ENCODE data around the gene RTKN. TPM values are rescaled to one million over a fixed set of nuclear protein-coding genes. Genes with fewer than 3 reads are reported as not detected.
A peak's percentile ranks its signal among the peaks of the same experiment; 100 is the strongest.
"Not testable (repeated sequence)": the region's sequence is repeated elsewhere in the genome, so short reads cannot be mapped to it uniquely, and the experiment has no call there.

Gene RTKN
- total RNA-seq, 2 experiments from 2014 or later: 1.6 to 1.8 TPM

DNA sequence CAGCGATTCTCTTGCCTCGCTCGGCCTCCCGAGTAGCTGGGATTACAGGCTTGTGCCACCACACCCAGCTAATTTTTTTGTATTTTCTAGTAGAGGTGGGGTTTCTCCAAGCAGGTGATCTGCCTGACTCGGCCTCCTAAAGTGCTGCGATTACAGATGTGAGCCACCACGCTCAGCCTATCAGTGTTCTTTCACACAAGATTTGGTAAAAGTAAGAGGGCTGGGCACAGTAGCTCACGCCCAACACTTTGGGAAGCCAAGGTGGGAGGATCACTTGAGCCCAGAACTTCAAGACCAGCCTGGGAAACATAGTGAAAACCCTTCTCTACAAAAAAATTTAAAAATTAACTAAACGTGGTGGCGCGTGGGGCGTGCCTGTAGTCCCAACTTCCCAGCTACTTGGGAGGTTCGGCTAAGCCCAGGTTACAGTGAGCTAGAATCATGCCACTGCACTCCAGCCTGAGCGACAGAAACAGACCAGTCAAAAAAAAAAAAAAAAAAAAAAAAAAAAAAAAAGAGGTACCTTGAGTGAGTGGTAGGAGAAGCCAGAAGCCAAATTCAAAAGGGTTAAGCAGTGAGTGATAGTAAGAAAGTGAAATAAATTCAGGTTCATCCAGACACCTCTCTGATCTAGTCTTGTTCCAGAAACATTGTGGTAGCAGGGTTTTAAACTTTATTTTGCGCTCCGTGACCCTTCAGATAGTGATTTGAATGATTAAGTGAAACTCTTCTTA, 29.8 kb upstream of the RTKN start:
- H3K36me3 Mint-ChIP-seq: peaks cover 26% of the 10 kb centered on the region
- H3K27ac Mint-ChIP-seq: peak overlapping the region; percentile 97
- DNase-seq: no peak
- peak overlapping the region; percentile 98 for H3K4me3 Mint-ChIP-seq
- H3K27me3 Mint-ChIP-seq: no peaks in the 10 kb centered on the region
- H3K4me1 Mint-ChIP-seq: peaks cover 9% of the 10 kb centered on the region
- no peaks in the 10 kb centered on the region for H3K9me3 Mint-ChIP-seq

DNA sequence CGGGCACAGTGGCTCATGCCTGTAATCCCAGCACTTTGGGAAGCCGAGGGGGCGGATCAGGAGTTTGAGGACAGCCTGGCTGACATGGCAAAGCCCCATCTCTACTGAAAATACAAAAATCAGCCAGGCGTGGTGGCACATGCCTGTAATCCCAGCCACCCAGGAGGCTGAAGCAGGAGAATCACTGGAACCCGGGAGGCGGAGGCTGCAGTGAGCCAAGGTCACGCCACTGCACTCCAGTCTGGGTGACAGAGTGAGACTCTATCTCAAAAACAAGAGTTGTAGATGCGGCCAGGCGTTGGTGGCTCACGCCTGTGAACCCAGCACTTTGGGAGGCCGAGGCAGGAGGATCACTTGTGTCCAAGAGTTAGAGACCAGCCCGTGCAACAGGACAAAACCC, 29.0 kb upstream of the RTKN start:
- not testable (repeated sequence) for H3K27me3 Mint-ChIP-seq, H3K4me1 Mint-ChIP-seq, H3K9me3 Mint-ChIP-seq, DNase-seq
- peaks cover 26% of the 10 kb centered on the region for H3K36me3 Mint-ChIP-seq
- peak overlapping the region; percentile 44 for H3K4me3 Mint-ChIP-seq
- H3K27ac Mint-ChIP-seq: peak overlapping the region; percentile 55

DNA sequence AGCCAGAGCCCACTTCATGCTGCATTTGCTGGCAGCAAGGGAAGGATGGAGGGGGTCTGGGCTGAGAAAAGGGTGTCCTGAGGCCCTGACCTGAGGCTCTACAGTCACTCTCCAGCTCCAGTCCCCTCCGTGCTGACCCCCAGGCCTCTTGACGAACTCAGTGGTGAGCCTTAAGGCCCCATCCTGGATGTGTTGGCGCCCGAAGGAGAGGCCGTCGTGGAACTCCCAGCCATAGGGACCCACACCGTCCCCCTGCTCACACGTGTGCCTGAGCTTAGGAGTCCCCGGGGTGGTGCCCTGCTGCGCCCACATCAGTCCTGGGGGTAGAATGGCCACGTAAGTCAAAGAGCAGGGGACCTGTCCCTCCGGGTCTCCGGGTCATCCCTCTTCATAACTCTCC, 22.7 kb upstream of the RTKN start:
- peaks cover 4% of the 10 kb centered on the region for H3K36me3 Mint-ChIP-seq

DNA sequence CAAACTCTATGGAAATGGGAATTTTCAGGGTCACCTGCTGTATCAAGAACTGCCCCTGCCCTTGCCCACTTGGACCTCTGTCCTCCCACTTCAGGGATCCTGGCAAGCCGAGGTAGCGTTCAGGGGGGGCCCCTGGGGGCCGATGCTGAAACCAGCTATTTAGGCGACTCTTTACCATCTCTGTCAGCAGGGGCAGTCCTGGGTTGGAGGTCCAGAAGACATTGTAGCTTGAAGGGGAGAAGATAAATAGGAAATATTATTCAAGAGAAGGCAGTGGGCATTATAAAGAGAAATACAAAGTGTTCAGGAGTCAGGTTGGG, 21.0 kb upstream of the RTKN start:
- H3K36me3 Mint-ChIP-seq: peaks cover 4% of the 10 kb centered on the region
- peaks cover 5% of the 10 kb centered on the region for H3K27me3 Mint-ChIP-seq
- H3K4me3 Mint-ChIP-seq: no peak overlapping the region
- no peak overlapping the region for H3K27ac Mint-ChIP-seq
- no peaks in the 10 kb centered on the region for H3K9me3 Mint-ChIP-seq
- DNase-seq: no peak
- H3K4me1 Mint-ChIP-seq: peaks cover 30% of the 10 kb centered on the region

More for the DNA sequence above, 22.7 kb upstream of the RTKN start:
- Mint-ChIP-seq H3K27me3 (no peaks in the 10 kb centered on the region), H3K4me3 (peak overlapping the region; percentile 98), H3K27ac (peak overlapping the region; percentile 84), H3K4me1 (peaks cover 19% of the 10 kb centered on the region), H3K9me3 (no peaks in the 10 kb centered on the region)
- DNase-seq: no peak

DNA sequence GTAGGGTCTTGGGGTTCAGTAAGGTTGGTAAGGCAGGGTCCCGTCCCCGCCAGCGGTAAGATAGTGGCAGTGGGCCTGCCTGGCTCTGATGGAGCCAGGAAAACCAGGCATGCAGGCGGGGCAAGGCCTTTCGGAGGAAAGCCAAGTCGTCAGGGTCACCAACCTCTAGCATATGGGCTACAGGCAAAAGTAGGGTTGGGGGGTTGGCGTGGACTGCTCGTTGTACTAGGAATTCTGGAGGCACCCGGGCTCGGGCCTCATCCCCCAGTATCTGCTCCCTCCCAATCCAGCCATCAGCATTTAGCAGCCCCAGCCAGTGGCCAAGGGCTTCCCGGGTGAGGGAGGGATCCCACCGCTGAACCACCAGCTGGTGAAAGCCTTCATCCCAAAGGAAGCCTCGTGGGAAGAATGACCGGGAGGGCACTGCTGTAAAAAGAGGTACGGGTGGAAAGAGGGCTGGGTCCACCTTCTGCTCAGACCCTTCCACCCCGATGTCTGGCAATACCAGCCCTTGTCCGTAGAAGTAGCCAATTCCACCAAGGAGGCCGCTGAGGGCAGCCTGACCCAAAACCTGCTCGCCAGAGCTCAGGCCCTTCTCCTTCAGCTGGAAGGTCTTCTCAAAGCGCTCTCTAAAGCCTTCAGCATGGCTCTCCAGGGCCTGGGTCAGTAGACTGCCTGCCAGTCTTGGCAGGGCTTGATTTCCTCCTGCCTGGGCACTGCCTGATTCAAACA, 20.5 kb upstream of the RTKN start:
- Mint-ChIP-seq H3K4me1 (peaks cover 30% of the 10 kb centered on the region), H3K4me3 (no peak overlapping the region), H3K27ac (no peak overlapping the region), H3K36me3 (peaks cover 6% of the 10 kb centered on the region), H3K9me3 (no peaks in the 10 kb centered on the region), H3K27me3 (peaks cover 5% of the 10 kb centered on the region)
- DNase-seq: no peak

DNA sequence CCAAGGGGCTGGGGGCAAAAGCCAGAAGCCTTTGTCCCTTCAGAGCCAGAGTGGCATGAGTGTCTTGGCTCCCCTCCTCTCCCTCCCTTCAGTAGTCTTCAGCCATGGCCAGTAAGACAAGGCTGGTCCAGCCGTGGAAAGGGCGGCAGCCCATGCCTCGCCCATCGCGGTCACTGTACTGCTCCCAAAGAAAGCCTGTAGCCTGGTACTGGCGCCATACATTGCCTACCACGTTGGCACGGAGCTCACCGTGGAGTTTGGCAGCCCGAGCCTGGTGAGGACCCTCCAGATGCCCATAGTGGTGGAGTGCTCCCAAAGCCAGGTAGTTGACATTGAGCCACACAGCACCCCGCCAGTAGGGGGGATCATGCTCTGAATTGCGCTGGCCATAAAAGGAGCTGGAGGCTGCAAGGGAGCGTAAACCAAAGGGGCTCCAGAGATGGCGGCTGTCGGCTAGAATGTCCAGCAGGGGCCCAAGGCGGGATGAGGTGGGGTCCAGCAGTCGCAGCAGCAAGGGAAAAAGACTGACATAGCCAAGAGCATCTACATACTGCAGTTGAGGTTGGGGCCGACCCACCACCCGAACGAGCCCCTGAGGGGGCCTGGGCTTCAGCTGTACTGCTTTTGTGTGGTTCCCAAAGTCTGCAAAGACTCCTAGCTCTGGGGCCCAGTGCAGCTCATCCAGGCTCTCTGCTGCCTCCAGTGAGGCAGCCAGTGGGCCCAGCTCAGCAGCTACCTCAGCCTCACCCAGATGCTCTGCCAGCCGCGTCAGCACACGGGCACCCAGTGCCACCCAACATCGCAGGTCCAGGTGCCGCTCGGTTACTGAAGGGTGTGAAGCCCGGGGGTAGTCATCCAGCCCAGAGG, 19.7 kb upstream of the RTKN start:
- H3K9me3 Mint-ChIP-seq: no peaks in the 10 kb centered on the region
- H3K27me3 Mint-ChIP-seq: peaks cover 5% of the 10 kb centered on the region
- H3K36me3 Mint-ChIP-seq: peaks cover 8% of the 10 kb centered on the region
- no peak overlapping the region for H3K27ac Mint-ChIP-seq
- H3K4me3 Mint-ChIP-seq: no peak overlapping the region
- H3K4me1 Mint-ChIP-seq: peaks cover 35% of the 10 kb centered on the region
- DNase-seq: no peak

DNA sequence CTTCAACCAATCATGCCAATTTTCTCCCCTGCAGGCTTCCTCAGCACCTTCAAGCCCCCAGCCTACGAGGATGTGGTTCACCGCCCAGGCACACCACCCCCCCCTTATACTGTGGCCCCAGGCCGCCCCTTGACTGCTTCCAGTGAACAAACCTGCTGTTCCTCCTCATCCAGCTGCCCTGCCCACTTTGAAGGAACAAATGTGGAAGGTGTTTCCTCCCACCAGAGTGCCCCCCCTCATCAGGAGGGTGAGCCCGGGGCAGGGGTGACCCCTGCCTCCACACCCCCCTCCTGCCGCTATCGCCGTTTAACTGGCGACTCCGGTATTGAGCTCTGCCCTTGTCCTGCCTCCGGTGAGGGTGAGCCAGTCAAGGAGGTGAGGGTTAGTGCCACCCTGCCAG, 18.4 kb upstream of the RTKN start:
- H3K9me3 Mint-ChIP-seq, H3K27me3 Mint-ChIP-seq, DNase-seq: not testable (repeated sequence)
- peak overlapping the region; percentile 98 for H3K4me3 Mint-ChIP-seq
- peaks cover 14% of the 10 kb centered on the region for H3K36me3 Mint-ChIP-seq
- H3K27ac Mint-ChIP-seq: peak overlapping the region; percentile 34
- H3K4me1 Mint-ChIP-seq: peaks cover 47% of the 10 kb centered on the region

DNA sequence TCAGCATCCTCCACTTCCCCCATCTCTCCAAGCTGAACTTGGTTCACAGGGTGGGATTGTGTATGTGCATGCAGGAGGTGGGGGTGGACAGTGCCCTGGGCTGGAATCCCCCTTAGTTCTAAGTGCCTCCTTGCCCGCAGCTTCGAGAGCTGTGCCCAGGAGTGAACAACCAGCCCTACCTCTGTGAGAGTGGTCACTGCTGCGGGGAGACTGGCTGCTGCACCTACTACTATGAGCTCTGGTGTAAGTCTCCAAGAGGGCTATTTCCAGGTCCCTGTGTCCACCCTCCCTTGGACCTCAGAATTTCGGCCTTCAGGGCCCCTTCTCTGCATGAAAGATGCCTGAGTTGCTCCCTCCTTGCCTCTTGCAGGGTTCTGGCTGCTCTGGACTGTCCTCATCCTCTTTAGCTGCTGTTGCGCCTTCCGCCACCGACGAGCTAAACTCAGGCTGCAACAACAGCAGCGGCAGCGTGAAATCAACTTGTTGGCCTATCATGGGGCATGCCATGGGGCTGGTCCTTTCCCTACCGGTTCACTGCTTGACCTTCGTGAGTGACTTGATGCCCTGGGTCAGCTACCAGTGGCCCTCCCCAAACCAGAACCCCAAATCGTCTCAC, 17.9 kb upstream of the RTKN start:
- H3K9me3 Mint-ChIP-seq, DNase-seq, H3K27ac Mint-ChIP-seq, H3K27me3 Mint-ChIP-seq: not testable (repeated sequence)
- Mint-ChIP-seq H3K4me1 (peaks cover 48% of the 10 kb centered on the region), H3K36me3 (peaks cover 17% of the 10 kb centered on the region), H3K4me3 (peak overlapping the region; percentile 98)

DNA sequence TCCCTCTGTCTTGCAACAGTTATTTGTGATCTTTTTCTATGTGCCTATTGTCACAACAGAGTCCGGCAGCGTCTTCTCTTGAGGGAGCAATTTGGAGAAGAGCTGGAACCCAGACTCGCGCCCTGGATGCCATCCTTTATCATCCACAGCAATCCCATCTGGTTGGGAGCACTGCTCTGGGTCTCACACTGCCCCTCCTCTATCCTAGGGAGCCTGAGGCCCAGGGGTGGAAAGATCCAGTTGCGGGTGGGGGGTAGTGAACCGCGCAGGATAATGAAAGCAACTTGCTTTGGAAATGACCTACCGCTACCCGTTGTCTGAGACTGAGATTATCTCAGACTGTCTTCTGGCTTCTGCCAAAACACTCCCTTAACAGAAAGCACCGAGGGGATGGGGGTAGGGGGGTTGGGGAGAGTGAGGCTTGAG, 17.2 kb upstream of the RTKN start:
- peaks cover 5% of the 10 kb centered on the region for H3K27me3 Mint-ChIP-seq
- peak overlapping the region; percentile 99 for H3K27ac Mint-ChIP-seq
- no peaks in the 10 kb centered on the region for H3K9me3 Mint-ChIP-seq
- peaks cover 49% of the 10 kb centered on the region for H3K4me1 Mint-ChIP-seq
- peaks cover 15% of the 10 kb centered on the region for H3K36me3 Mint-ChIP-seq
- H3K4me3 Mint-ChIP-seq: peak overlapping the region; percentile 98
- no peak for DNase-seq

DNA sequence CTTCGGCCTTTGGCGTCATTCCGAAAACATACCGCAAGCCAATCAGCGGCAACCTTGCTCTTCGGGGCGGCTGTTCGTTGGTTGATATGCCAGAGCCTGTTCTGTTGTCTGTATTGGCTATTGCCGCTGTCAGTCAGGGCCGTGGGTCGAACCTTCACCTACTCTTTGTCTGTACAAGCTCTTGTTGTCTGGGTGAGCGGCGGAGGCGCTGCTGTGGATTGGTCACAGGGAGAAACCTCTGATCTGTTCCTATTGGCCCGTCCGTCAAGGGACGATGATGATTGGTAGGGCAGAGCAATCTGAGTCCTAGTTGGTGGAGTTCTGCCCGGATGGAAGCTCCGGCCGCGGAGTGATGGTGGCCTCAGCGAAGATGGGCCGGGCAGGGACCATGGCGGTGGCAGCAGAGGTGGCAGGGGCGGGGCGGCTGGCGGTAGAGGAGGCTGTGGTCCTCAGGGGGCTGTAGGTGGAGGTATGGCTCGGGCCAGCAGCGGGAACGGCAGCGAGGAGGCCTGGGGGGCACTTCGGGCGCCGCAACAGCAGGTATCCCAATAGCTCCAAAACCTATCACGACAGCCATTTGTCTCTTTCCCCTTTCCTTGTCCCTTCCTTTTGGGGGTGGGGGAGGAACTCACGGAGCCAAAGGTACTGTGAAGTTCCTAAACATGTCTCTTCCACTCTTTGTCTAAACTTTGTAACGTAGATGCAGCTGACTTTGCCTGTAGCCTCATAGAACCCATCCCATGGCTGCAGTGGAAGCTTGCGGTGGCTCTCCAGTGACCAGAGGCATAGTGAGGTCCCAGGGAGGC, 16.6 kb upstream of the RTKN start, which contains the start of gene WBP1:
Gene WBP1 (plus strand): TSS at position 307 of the 806 bp plus-strand sequence. CDS start 165 bp downstream, at position 472.
- peaks cover 46% of the 10 kb centered on the region for H3K4me1 Mint-ChIP-seq
- peak within 1 kb of the TSS; percentile 99 for H3K27ac Mint-ChIP-seq
- H3K4me3 Mint-ChIP-seq: peak within 1 kb of the TSS; percentile 98
- H3K36me3 Mint-ChIP-seq: peaks cover 13% of the 10 kb centered on the region
- peaks cover 5% of the 10 kb centered on the region for H3K27me3 Mint-ChIP-seq
- peak; percentile 99 for DNase-seq
- no peaks in the 10 kb centered on the region for H3K9me3 Mint-ChIP-seq

DNA sequence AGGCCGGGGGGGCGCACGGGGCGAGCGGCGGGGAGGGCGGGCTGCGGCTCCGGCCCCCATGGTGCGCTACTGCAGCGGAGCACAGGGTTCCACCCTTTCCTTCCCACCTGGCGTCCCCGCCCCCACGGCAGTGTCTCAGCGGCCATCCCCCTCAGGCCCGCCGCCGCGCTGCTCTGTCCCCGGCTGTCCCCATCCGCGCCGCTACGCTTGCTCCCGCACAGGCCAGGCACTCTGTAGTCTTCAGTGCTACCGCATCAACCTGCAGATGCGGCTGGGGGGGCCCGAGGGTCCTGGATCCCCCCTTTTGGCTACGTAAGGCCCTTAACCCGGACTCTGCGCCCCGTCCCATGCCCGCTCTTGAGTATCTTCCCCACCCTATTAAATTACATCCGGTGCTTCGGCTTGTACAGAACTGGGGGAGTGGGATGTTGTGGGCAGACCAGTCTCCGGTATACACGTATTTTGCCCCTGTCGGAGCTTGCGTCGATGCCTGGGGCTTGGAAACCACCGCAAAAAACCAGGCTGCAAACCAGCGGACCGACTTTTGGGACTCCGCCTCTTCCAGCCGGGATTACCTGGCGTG, 15.9 kb upstream of the RTKN start:
- Mint-ChIP-seq H3K27ac (peak overlapping the region; percentile 99), H3K9me3 (no peaks in the 10 kb centered on the region), H3K4me1 (peaks cover 43% of the 10 kb centered on the region), H3K27me3 (peaks cover 5% of the 10 kb centered on the region), H3K36me3 (peaks cover 13% of the 10 kb centered on the region), H3K4me3 (peak overlapping the region; percentile 98)
- peak; percentile 89 for DNase-seq

DNA sequence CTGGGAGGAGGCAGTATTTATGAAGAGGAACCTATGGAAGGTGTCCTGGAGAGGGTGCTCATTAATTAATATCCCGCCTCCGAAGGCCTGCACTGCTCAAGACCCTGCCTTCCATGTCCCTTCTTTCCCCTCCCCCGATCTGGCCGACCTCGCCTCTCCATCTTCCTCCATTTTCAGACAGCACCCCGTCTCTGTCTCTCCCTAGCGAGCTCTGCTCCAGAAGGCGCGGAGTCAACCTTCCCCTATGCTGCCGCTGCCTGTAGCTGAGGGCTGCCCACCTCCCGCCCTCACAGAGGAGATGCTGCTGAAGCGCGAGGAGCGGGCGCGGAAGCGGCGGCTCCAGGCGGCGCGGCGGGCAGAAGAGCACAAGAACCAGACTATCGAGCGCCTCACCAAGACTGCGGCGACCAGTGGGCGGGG, 15.4 kb upstream of the RTKN start:
- Mint-ChIP-seq H3K4me1 (peaks cover 47% of the 10 kb centered on the region), H3K4me3 (peak overlapping the region; percentile 98), H3K36me3 (peaks cover 13% of the 10 kb centered on the region), H3K27me3 (peaks cover 5% of the 10 kb centered on the region), H3K9me3 (no peaks in the 10 kb centered on the region), H3K27ac (peak overlapping the region; percentile 99)
- DNase-seq: no peak

DNA sequence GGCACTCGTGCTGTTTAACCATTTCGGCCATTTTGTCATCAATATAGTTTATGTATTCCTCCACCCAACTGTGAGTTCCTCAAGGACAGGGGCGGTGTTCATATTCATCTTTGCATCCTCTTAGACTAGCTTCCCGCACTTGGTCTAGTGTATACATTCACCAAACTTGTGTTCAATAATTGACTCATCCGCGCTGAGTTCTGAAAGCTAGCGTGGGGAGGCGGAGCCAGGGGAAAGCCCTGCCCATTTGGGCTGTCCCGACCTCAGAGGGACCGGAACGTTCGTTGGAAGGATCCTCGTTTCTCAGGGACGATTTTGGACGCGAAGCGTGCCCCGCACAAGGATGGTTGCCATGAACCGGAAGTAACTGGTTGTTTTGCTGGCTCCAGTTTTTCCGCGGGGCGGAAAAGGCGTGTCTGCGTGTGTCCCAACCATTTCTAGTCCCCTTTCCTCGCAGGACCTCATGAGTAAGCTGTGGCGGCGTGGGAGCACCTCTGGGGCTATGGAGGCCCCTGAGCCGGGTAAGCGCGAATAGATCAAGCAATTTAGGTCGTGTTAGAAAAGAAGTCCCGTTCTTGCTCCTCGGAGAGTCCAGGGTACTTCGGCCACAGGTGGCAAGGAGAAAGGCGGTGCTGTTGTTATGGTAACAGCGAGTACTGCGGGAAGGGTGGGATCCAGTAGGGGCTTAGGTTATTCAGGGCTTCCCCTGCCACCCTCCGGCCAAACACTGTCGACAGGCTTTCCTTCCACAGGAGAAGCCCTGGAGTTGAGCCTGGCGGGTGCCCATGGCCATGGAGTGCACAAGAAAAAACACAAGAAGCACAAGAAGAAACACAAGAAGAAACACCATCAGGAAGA, 13.1 kb upstream of the RTKN start, which contains the start of gene INO80B:
Gene INO80B (plus strand): TSS at position 434 of the 858 bp plus-strand sequence. CDS start 30 bp downstream, at position 464.
- Mint-ChIP-seq H3K4me1 (peaks cover 43% of the 10 kb centered on the region), H3K36me3 (peaks cover 13% of the 10 kb centered on the region), H3K27me3 (peaks cover 5% of the 10 kb centered on the region), H3K27ac (peak within 1 kb of the TSS; percentile 99), H3K9me3 (no peaks in the 10 kb centered on the region), H3K4me3 (peak within 1 kb of the TSS; percentile 98)
- peak; percentile 95 for DNase-seq
